Stimulated activated naive B cell treated with anti-CD40 and anti-IgM and Interleukin-4, amounts not matched to agents 10 μg/mL and 1 μg/mL and 100 μg/mL, for 72 hours (primary cell): ENCODE measurements around the gene TPPP3.

Experiments used
- ATAC-seq, 2 donors: fragments of 150-1000 bp; cut with Tn5 transposase; replicated peaks; 2 replicates each; pipeline ENCODE4 v1.10.0; 2021; ENCODE audit warnings: moderate library complexity in 1 of 2
- DNase-seq: peaks from one replicate; pipeline ENCODE4 v3.0.0; 2021
- H3K27ac Mint-ChIP-seq: one replicate; pipeline ENCODE4 v1.8.0; 2022; ENCODE audit warnings: mild to moderate bottlenecking, mixed read lengths
- H3K27me3 Mint-ChIP-seq, 2 donors: one replicate each; pipeline ENCODE4 v1.8.0; 2022; ENCODE audit warnings: mixed read lengths in 2 of 2
- H3K36me3 Mint-ChIP-seq, 2 donors: one replicate each; pipeline ENCODE4 v1.8.0; 2022; ENCODE audit warnings: mixed read lengths in 2 of 2, mild to moderate bottlenecking in 1 of 2
- H3K4me1 Mint-ChIP-seq, 2 donors: one replicate each; pipeline ENCODE4 v1.8.0; 2022; ENCODE audit warnings: mixed read lengths in 2 of 2, mild to moderate bottlenecking in 1 of 2
- H3K4me3 Mint-ChIP-seq, 2 donors: one replicate each; pipeline ENCODE4 v1.8.0; 2022; ENCODE audit warnings: mild to moderate bottlenecking in 2 of 2, mixed read lengths in 2 of 2, moderate library complexity in 1 of 2
- H3K9me3 Mint-ChIP-seq, 2 donors: one replicate each; pipeline ENCODE4 v1.8.0; 2022; ENCODE audit warnings: mixed read lengths in 2 of 2, mild to moderate bottlenecking in 1 of 2

Gene TPPP3

DNA sequence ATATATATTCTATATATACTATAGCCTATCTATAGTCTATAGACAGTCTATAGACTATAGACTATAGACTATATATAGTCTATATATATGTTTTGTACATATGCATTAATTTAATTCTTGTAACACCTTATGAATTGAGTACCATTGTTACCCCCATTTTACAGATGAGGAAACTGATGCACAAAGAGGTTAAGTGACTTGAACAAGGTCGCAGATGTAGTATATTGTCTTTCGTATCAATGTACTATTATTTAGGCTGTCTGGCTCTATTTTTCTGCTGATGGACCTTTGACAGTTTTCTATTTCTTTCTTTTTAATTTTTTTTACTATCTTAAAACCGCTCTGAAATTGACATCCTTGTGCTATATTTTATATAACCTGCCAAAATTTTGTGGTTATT, 52.0 kb downstream of the TPPP3 start:
- Mint-ChIP-seq H3K36me3 (no peaks in the 10 kb centered on the region), H3K4me3 (no peak overlapping the region), H3K27me3 (no peaks in the 10 kb centered on the region), H3K27ac (no peak overlapping the region), H3K4me1 (no peaks in the 10 kb centered on the region), H3K9me3 (no peaks in the 10 kb centered on the region)
- DNase-seq (no peak), ATAC-seq (no peak)
